Sigmoid colon (tissue), 7 donors: ENCODE results near the gene DCC. TPM values are rescaled to one million over a fixed set of nuclear protein-coding genes. Genes with fewer than 3 reads are reported as not detected.

Experiments used
- DNase-seq: peaks from one replicate; pipeline ENCODE4 v3.0.0-alpha.2; 2019
- H3K27ac ChIP-seq, 4 donors: fragments of 200-600 bp; sonication (generic); one replicate each; pipeline ENCODE4 v1.5.1; 2016 to 2019; ENCODE audit warnings: mild to moderate bottlenecking in 1 of 4
- H3K27me3 ChIP-seq, 3 donors: fragments of 200-600 bp; sonication (generic); one replicate each; pipeline ENCODE4 v1.5.1; 2019; ENCODE audit warnings: mild to moderate bottlenecking in 1 of 3
- H3K36me3 ChIP-seq, 4 donors: fragments of 200-600 bp; sonication (generic); one replicate each; pipeline ENCODE4 v1.5.1; 2016 to 2019
- H3K4me1 ChIP-seq, 4 donors: fragments of 200-600 bp; sonication (generic); one replicate each; pipeline ENCODE4 v1.5.1; 2017 to 2019
- H3K4me3 ChIP-seq, 4 donors: fragments of 200-600 bp; sonication (generic); one replicate each; pipeline ENCODE4 v1.5.1; 2017 to 2019; ENCODE audit warnings: mild to moderate bottlenecking in 2 of 4, moderate library complexity in 1 of 4
- H3K9me3 ChIP-seq, 4 donors: fragments of 200-600 bp in 3 of 4; sonication (generic) in 3 of 4; one replicate each; pipeline versions ENCODE4 v1.5.1 to v1.6.1; 2013 to 2019
- CTCF ChIP-seq, 4 experiments: fragments of 450-650 bp in 3 of 4; fragments of 200-600 bp in 1 of 4; IDR thresholded peaks; one replicate each; pipeline ENCODE4 v1.5.1; 2016 to 2019; ENCODE audit warnings: antibody characterized with exemption in 4 of 4, mild to moderate bottlenecking in 3 of 4, moderate library complexity in 2 of 4
- EP300 ChIP-seq, 4 donors: sonication (generic); formaldehyde crosslinking; IDR thresholded peaks; one replicate each; pipeline ENCODE4 v1.6.1; 2017; ENCODE audit warnings: antibody characterized with exemption in 4 of 4
- POLR2A ChIP-seq, 2 donors: fragments of 450-650 bp; IDR thresholded peaks; one replicate each; pipeline ENCODE4 v1.6.1; 2016; ENCODE audit warnings: antibody characterized with exemption in 2 of 2, mild to moderate bottlenecking in 2 of 2, moderate library complexity in 2 of 2
- POLR2AphosphoS5 ChIP-seq, 4 donors: sonication (generic); formaldehyde crosslinking; IDR thresholded peaks; one replicate each; pipeline ENCODE4 v1.6.1; 2017; ENCODE audit warnings: antibody characterized with exemption in 4 of 4
- WGBS, 2 donors: extraction: QIAGEN DNeasy Blood & Tissue Kit; methylation state at CpG; one replicate each; pipeline ENCODE4 v1.1.7; 2013; 5-methylcytosine and 5-hydroxymethylcytosine counted together
- intact Hi-C: fragments of 100-400 bp; cut with DNase I; formaldehyde crosslinking; loops from one replicate; pipeline ENCODE4 v1.15.1; 2023
- polyA plus RNA-seq, 3 donors: library from polyadenylated mRNA; stranded (reverse); fragments of 200-250 nt; gene quantifications; one replicate each; pipeline ENCODE4 v1.2.3, GENCODE V29; 2013
- total RNA-seq, 4 donors: library from RNA; depleted of rRNA; stranded (reverse); fragments of >200 nt; gene quantifications; one replicate each; pipeline ENCODE4 v1.1.0, GENCODE V29; 2016
- donor health status: healthy with polysubstance abuse.
- donor health status: Bipolar disorder and iron deficiency.
- donor health status: healthy.

Gene DCC
- total and polyA plus RNA-seq, 7 donors: 0.04 to 0.83 (median 0.36) TPM; not detected in 2

- intact Hi-C loops: no loop called here
- WGBS, 2 donors: 28 to 38% methylated on average over 3 of the region's 3 CpGs
Measured at GRCh38 chr18:52914148-52914547, 574.2 kb downstream of the DCC start.

GRCh38 chr18:52920665-52921064, 580.7 kb downstream of the DCC start:
- Histone ChIP-seq H3K9me3 (no peaks in the 10 kb centered on the region), H3K36me3 (no peaks in the 10 kb centered on the region), H3K4me3 (no peak overlapping the region), H3K27me3 (no peaks in the 10 kb centered on the region), H3K27ac (no peak overlapping the region), H3K4me1 (no peaks in the 10 kb centered on the region)
- intact Hi-C loops: no loop called here
- 13 to 71% methylated on average over 1 of the region's 1 CpG for WGBS, 2 donors
- no peak for DNase-seq
- TF ChIP-seq CTCF (IDR thresholded peaks at IDR 0.05): no peak
- no peak for TF ChIP-seq POLR2A (IDR thresholded peaks at IDR 0.05)
- no peak for TF ChIP-seq EP300 (IDR thresholded peaks at IDR 0.05)
- TF ChIP-seq POLR2AphosphoS5 (IDR thresholded peaks at IDR 0.05): no peak

More at GRCh38 chr18:52914148-52914547, 574.2 kb downstream of the DCC start:
- Histone ChIP-seq H3K4me3 (no peak overlapping the region), H3K4me1 (no peaks in the 10 kb centered on the region), H3K36me3 (no peaks in the 10 kb centered on the region), H3K27ac (no peak overlapping the region), H3K9me3 (no peaks in the 10 kb centered on the region), H3K27me3 (no peaks in the 10 kb centered on the region)
- TF ChIP-seq POLR2AphosphoS5 (IDR thresholded peaks at IDR 0.05) (no peak), CTCF (IDR thresholded peaks at IDR 0.05) (no peak), EP300 (IDR thresholded peaks at IDR 0.05) (no peak), POLR2A (IDR thresholded peaks at IDR 0.05) (no peak)
- DNase-seq: no peak

- no peak for TF ChIP-seq POLR2AphosphoS5 (IDR thresholded peaks at IDR 0.05)
- no peak for TF ChIP-seq EP300 (IDR thresholded peaks at IDR 0.05)
- no peak for TF ChIP-seq POLR2A (IDR thresholded peaks at IDR 0.05)
- TF ChIP-seq CTCF (IDR thresholded peaks at IDR 0.05): no peak
- 89 to 97% methylated on average over 2 of the region's 2 CpGs for WGBS, 2 donors
Measured at GRCh38 chr18:52933356-52933755, 593.4 kb downstream of the DCC start.

GRCh38 chr18:52936931-52937330, 596.9 kb downstream of the DCC start:
- no peak for TF ChIP-seq CTCF (IDR thresholded peaks at IDR 0.05)
- no peak for TF ChIP-seq EP300 (IDR thresholded peaks at IDR 0.05)
- TF ChIP-seq POLR2AphosphoS5 (IDR thresholded peaks at IDR 0.05): no peak
- no peak for TF ChIP-seq POLR2A (IDR thresholded peaks at IDR 0.05)
- no peak overlapping the region for H3K27ac ChIP-seq
- H3K4me3 ChIP-seq: no peak overlapping the region
- H3K4me1 ChIP-seq: no peaks in the 10 kb centered on the region
- no peak for DNase-seq
- no peaks in the 10 kb centered on the region for H3K36me3 ChIP-seq
- intact Hi-C loops: no loop called here
- WGBS, 2 donors: 12 to 31% methylated on average over 1 of the region's 1 CpG
- no peaks in the 10 kb centered on the region for H3K27me3 ChIP-seq
- H3K9me3 ChIP-seq: no peaks in the 10 kb centered on the region

More at GRCh38 chr18:52933356-52933755, 593.4 kb downstream of the DCC start:
- Histone ChIP-seq H3K4me3 (no peak overlapping the region), H3K27me3 (no peaks in the 10 kb centered on the region), H3K4me1 (no peaks in the 10 kb centered on the region), H3K36me3 (no peaks in the 10 kb centered on the region), H3K27ac (no peak overlapping the region), H3K9me3 (no peaks in the 10 kb centered on the region)
- intact Hi-C loops: no loop called here
- no peak for DNase-seq

- Histone ChIP-seq H3K9me3 (no peaks in the 10 kb centered on the region), H3K27me3 (no peaks in the 10 kb centered on the region), H3K4me3 (no peak overlapping the region), H3K27ac (no peak overlapping the region), H3K4me1 (no peaks in the 10 kb centered on the region), H3K36me3 (no peaks in the 10 kb centered on the region)
- WGBS, 2 donors: 95 to 97% methylated on average over 6 of the region's 6 CpGs
- TF ChIP-seq POLR2A (IDR thresholded peaks at IDR 0.05) (no peak), POLR2AphosphoS5 (IDR thresholded peaks at IDR 0.05) (no peak), CTCF (IDR thresholded peaks at IDR 0.05) (no peak), EP300 (IDR thresholded peaks at IDR 0.05) (no peak)
- intact Hi-C loops: no loop called here
- no peak for DNase-seq
Measured at GRCh38 chr18:52937840-52938239, 597.8 kb downstream of the DCC start.
